CMK (cell line): ENCODE measurements around the gene TAF8.
"Not testable (repeated sequence)": the region's sequence is repeated elsewhere in the genome, so short reads cannot be mapped to it uniquely, and the experiment has no call there.

Experiments
- DNase-seq: peaks from one replicate; pipeline ENCODE4 v3.0.0-alpha.2; 2010; ENCODE audit warnings: low read depth

The TAF8 gene

GRCh38 chr6:42029062-42029685 is 21.1 kb upstream of the TAF8 start:
- DNase-seq: no peak

- DNase-seq: no peak
Measured at GRCh38 chr6:42029881-42030280, 20.4 kb upstream of the TAF8 start.

DNA sequence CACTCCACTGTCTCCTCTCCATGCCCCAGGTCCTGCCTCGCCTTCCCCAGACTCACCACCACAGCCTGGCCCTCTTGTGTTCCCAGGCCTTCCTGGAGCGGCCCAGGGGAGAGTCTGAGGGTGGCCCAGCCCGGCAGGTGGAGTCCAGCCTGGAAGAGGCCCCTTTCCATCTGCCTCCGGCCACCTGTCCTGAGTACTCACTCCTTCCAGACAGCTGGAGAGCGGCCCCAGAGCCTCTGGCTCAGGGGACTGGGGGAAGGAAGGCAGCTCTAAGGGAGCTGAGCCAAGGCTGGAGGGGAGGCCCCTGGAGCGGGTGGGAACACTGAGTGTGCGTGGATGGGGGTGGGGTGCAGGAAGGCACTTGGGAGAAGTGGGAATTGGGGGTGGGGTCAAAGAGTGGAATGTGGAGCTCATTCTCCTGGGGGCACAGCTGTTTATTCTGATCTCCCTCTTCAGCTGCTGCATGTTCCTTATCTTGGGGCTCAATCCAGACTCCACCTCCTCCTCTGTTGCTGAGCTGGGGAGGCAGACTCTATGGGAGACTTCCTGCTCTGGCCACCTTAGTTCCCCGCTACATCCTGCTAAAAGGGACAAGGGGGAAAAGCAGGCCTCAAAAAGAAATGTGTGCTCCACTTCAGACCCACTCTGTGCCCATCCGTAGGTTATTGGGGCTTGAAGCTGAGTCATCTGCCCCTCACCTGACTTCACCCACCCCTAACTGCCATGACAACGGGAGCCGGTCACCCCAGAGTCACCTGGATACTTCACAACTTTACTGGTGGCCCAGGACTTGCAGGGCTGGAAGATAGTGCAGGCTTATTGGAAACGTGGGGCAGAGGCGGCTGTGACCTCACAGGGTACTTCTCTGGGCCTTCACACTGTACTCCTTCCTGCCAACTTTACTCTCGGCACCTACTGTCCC is 19.5 kb upstream of the TAF8 start:
- peak; percentile 94 for DNase-seq

GRCh38 chr6:42032366-42032765 is 18.0 kb upstream of the TAF8 start:
- DNase-seq: no peak

DNA sequence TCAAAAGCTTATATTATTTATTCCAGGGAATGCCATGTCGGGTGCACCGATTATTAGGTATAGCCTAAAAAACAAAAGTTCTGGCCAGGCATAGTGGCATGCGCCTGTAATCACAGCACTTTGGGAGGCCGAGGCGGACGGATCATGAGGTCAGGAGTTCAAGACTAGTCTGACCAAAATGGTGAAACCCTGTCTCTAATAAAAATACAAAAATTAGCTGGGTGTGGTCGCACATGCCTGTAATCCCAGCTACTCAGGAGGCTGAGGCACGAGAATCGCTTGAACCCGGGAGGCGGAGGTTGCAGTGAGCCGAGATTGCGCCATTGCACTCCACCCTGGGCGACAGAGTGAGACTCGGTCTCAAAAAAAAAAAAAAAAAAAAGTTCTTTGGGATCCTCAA is 12.7 kb upstream of the TAF8 start:
- DNase-seq: not testable (repeated sequence)

GRCh38 chr6:42038163-42038562 is 12.2 kb upstream of the TAF8 start:
- DNase-seq: no peak

DNA sequence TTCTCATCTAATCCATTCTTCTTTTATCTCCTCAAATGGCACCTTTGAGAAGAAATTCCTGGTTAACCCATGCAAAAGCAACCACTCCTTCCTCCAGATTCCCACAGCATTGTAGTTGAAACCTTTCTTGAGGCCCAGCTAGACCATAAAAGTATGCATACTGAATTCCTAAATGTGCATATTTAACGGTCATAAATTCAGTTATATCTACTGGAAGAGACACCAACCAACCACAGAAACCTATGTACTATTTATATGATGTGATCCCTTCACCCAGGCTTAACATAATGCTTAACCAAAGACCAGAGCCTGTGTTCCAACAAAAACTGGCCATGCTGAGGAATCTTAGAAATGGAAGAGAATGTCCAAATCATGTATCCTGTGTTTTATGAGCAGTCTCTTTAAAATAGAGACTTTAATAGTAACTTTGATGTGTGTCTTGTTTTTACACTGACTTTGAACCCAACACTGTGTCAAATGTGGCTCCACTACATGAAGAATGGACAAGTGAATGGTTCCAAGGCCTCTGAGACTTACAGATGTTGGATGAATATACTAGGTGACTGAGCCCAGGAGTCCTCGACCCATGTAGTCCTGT is 11.4 kb upstream of the TAF8 start:
- DNase-seq: no peak

DNA sequence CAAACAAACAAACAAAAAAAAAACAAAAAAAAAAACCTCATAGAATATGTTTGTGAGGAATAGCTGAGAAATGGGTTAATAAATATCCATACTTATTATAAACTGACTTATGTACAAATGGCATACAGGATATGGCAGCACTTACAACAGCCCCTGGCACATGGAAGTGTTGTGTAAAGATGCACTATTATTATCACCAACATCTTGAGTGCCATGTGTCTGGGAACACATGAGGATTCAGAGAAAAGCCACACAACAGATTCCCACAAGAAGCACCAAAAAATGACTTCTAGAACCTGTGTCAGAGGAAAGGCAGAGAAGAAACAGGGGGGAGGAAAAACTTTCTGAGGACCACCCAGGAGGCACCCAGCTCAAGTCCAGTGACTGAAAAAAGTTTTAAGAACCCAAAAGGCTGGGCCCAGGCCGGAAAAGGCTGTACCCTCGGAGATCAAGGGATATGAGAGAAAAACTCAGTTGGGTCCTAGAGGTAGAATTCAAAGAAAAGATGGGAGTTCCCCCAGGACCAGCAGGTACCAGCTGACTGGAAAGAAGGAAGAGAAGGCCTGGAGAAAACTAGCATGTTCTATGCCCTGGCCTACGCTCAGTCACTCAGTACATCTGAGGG is 9.4 kb upstream of the TAF8 start:
- no peak for DNase-seq

DNA sequence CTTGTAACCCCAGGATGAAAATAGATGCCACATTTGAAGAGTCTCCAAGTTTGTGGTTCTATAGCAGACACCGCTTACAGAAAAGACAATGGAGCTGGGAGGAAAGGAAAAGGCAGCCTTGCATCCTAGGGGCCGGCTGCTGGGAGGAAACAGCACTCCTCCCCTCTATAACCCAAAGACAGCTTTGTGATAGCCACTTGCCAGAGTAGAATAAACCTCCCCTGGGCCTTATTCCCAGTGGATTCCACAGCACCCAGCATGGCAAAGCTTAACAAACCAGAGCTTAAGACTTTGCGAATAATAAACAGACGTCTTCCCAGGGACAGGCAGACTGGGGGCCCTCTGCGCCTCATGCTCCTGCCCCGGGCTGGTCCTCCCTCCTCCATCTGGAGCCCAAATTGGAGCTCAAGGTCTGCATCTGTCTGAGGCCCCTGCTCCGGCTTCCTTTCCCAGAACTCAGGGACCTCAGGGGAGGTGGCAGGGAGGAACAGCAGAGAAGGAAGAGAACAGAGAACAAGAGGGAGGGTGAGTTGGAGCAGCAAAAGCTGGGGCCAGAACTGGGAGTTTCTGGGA is 8.8 kb upstream of the TAF8 start:
- peak; percentile 29 for DNase-seq

DNA sequence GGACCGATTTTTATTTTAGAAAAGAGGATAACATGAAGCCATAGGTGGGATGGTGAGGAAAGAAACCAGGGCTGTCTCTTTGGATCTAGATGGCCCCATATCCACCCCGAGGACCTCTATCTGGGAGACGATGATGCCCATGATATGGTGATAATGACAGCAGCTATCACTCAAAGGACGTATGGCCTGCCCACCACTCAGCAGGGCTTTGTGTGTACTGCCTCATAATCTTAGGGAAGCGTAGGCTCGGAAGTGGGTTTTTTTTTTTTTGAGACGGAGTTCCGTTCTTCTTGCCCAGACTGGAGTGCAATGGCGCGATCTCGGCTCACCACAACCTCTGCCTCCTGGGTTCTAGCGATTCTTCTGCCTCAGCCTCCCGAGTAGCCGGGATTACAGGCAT is 8.2 kb upstream of the TAF8 start:
- peak; percentile 54 for DNase-seq

GRCh38 chr6:42043787-42044475 is 6.4 kb upstream of the TAF8 start:
- DNase-seq: peak; percentile 71

GRCh38 chr6:42045538-42046460 is 4.5 kb upstream of the TAF8 start:
- DNase-seq: peak; percentile 67

DNA sequence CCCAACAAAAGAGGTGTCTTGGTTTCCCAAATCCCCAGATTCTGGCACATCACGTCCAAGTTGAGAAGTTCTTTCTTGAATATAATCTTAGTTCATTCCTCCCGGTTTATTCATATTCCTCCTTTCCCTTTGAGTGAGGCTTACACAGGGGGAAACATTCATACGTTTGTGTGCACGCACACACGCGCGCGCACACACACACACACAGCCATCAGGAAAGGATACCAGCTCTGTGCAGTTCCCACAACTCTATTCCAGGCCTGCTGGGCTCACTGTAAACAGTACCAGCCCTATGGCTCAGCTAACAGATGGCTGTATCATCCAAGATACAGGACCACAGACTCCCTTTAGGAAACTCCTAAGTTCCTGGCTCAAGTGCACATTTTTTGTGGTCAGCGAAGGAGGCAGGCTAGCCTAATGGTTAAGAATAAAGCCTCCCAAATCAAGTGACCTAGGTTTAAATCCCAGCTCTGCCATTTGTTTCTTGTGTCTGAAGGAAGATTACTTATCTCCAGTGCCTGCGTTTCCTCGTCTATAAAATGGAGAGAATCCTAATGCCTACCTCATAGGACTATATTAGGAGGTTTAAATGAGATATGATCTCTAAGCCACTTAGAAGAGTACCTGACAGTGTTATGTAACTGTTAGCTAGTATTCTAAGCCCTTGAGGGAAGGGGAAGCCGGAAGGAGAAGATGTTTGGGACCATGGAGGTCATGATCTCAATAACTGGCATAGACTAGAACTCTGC is 3.7 kb upstream of the TAF8 start:
- peak; percentile 62 for DNase-seq

- no peak for DNase-seq
Measured at GRCh38 chr6:42047213-42047590, 3.1 kb upstream of the TAF8 start.

DNA sequence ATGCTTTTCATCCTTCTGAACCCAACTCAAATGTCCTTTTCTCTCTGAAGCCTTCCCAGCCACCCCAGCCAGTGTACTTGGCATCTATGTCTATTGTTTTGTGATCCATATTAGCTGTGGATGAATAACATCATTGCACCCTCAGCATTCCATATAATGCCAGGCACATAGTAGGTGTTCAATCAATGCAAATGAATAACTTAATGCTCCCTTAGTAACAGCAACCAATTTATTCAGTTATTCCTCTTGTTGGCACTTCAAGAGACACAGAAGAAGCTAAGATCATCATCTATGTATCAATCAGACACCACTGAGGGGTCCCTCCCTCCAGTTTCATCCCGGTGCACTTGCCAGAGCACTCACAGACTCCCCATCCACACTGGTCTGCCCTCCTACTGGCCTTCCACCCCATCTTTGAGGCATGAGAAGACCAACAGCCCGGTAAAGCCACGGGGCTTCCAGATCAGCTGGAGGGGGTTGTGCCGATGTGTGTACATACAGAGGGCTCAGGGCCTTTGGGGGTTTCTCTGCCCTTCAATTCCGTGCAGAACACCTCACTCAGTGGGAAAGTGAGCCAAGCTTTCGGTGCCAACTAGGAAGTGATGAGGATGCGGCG is 2.4 kb upstream of the TAF8 start:
- no peak for DNase-seq

DNA sequence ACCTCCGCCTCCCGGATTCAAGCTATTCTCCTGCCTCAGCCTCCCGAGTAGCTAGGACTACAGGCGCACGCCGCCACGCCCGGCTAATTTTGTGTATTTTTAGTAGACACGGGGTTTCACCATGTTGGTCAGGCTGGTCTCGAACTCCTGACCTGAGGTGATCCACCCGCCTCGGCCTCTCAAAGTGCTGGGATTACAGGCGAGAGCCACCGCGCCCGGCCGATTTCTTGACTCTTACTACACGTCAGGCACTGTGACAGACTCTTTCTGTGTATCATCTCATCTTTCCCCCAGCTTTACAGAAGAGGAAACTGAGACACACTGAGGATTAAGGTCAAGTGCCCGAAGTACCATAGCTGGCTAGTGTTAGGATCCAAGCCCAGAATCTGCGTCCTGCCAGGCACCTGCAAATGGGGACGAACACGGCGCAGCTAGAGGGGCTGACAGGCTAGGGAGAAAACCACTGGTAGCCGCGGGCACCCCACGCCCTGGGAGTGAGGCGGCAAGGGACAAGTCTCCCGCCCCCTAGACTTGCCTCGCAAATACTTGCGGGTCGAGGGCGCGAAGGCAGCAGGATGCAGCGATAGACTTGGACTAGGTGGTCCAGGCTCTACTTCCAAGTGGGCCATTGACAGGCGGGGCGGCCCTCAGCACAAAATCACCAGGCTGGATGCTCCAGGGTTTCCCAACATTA is 1.1 kb upstream of the TAF8 start:
- no peak for DNase-seq

- DNase-seq: no peak
Measured at GRCh38 chr6:42049948-42050296, 402 bp upstream of the TAF8 start.

DNA sequence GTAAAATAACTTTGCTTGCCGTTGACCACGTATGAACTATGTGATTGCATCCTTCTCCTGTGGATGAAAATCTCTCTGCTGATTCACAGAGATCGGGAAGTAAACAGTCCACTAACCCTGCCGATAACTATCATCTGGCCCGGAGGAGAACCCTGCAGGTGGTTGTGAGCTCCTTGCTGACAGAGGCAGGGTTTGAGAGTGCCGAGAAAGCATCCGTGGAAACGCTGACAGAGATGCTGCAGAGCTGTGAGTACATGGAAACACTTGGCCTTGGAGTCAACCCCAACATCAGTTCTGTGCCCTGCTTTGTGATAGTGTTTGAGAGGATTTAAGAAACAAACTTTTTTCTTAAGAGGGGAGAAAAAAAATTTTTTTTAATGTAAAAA is 937 bp downstream of the TAF8 start:
- DNase-seq: no peak

DNA sequence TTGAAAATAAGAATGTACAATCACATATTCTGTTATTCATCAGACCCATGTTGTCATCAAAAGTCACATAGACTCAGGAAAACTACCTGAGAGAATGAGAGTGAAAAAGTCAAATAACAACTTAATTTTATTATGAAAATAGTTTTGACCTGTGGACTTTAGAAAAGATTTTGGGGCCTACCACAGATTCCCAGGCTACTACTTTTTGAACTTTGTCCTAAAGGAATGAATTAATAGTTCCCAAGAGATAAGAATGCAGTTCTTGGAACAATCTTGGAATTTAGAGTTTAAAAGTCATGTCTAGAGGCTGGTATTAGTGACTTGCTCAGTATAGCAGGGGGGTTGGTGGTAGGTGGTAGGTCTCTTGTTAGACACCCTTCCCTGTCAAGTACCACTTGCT is 3.3 kb downstream of the TAF8 start:
- DNase-seq: no peak
